Peyer's patch (tissue), 4 donors: ENCODE results near the gene NACC2. TPM values are rescaled to one million over a fixed set of nuclear protein-coding genes. Genes with fewer than 3 reads are reported as not detected.

Source experiments
- DNase-seq, 3 donors: peaks; one replicate each; pipeline ENCODE4 v3.0.0-alpha.2; 2017 to 2019
- H3K27ac ChIP-seq, 4 donors: fragments of 200-600 bp; sonication (generic); one replicate each; pipeline ENCODE4 v1.5.1; 2016 to 2019
- H3K27me3 ChIP-seq, 2 donors: fragments of 200-600 bp; sonication (generic); one replicate each; pipeline ENCODE4 v1.5.1; 2019
- H3K36me3 ChIP-seq, 3 donors: fragments of 200-600 bp; sonication (generic); one replicate each; pipeline ENCODE4 v1.5.1; 2016 to 2019
- H3K4me1 ChIP-seq, 4 donors: fragments of 200-600 bp; sonication (generic); one replicate each; pipeline ENCODE4 v1.5.1; 2016 to 2019
- H3K4me3 ChIP-seq, 4 donors: fragments of 200-600 bp; sonication (generic); 1 replicate in 3 of 4; 2 replicates in 1 of 4; pipeline ENCODE4 v1.5.1; 2016 to 2019; ENCODE audit warnings: mild to moderate bottlenecking in 1 of 4
- H3K9me3 ChIP-seq, 4 donors: fragments of 200-600 bp; sonication (generic); one replicate each; pipeline ENCODE4 v1.5.1; 2016 to 2019; ENCODE audit warnings: mild to moderate bottlenecking in 1 of 4
- CTCF ChIP-seq, 6 experiments: fragments of 450-650 bp in 4 of 6; fragments of 200-600 bp in 2 of 6; sonication (generic) in 1 of 6; IDR thresholded peaks; one replicate each; pipeline ENCODE4 v1.5.1; 2017 to 2019; ENCODE audit warnings: antibody characterized with exemption in 6 of 6, mild to moderate bottlenecking in 3 of 6, moderate library complexity in 1 of 6
- POLR2A ChIP-seq, 2 donors: fragments of 450-650 bp; IDR thresholded peaks; one replicate each; pipeline ENCODE4 v1.5.1; 2017; ENCODE audit warnings: antibody characterized with exemption in 2 of 2, mild to moderate bottlenecking in 2 of 2, moderate library complexity in 2 of 2
- total RNA-seq, 4 donors: library from RNA; depleted of rRNA; stranded (reverse); fragments of >200 nt; gene quantifications; one replicate each; pipeline ENCODE4 v1.1.0, GENCODE V29; 2016

Gene NACC2
- total RNA-seq, 4 donors from 2014 or later, result 8.3 to 24.3 (median 23.1) TPM

GRCh38 chr9:136122425-136123383, 27.6 kb upstream of the NACC2 start:
- peak; percentile 72 to 88 (median 83) for DNase-seq
- H3K36me3 ChIP-seq, result no peaks in the 10 kb centered on the region
- H3K4me3 ChIP-seq, result peak overlapping the region in 1 of 4 donors; percentile 33
- H3K27ac ChIP-seq, result no peak overlapping the region
- H3K27me3 ChIP-seq, result no peaks in the 10 kb centered on the region
- H3K4me1 ChIP-seq, result peaks cover 0 to 24% (median 11%) of the 10 kb centered on the region in 4 donors
- peak in 1 of 2 donors; percentile 31 for TF ChIP-seq POLR2A (IDR thresholded peaks at IDR 0.05)
- peak; percentile 94 to 99 (median 98) for TF ChIP-seq CTCF (IDR thresholded peaks at IDR 0.05)
- H3K9me3 ChIP-seq, result no peaks in the 10 kb centered on the region

GRCh38 chr9:136121801-136122200, 26.7 kb upstream of the NACC2 start:
- Histone ChIP-seq H3K27me3 (no peaks in the 10 kb centered on the region), H3K4me3 (no peak overlapping the region), H3K27ac (no peak overlapping the region), H3K36me3 (no peaks in the 10 kb centered on the region), H3K9me3 (no peaks in the 10 kb centered on the region), H3K4me1 (peaks cover 0 to 33% (median 17%) of the 10 kb centered on the region in 4 donors)
- TF ChIP-seq CTCF (IDR thresholded peaks at IDR 0.05) (no peak), POLR2A (IDR thresholded peaks at IDR 0.05) (no peak)
- no peak for DNase-seq

- TF ChIP-seq POLR2A (IDR thresholded peaks at IDR 0.05) (no peak), CTCF (IDR thresholded peaks at IDR 0.05) (no peak)
- no peak overlapping the region for H3K27ac ChIP-seq
- no peaks in the 10 kb centered on the region for H3K9me3 ChIP-seq
- peaks cover 0 to 38% (median 17%) of the 10 kb centered on the region in 4 donors for H3K4me1 ChIP-seq
- no peaks in the 10 kb centered on the region for H3K27me3 ChIP-seq
- H3K36me3 ChIP-seq, result peaks cover 0 to 14% (median 0%) of the 10 kb centered on the region in 3 donors
- H3K4me3 ChIP-seq, result no peak overlapping the region
- DNase-seq, result no peak
Observed at GRCh38 chr9:136120438-136120844, 25.4 kb upstream of the NACC2 start.

- TF ChIP-seq CTCF (IDR thresholded peaks at IDR 0.05) (peak in 1 of 6 experiments; percentile 4), POLR2A (IDR thresholded peaks at IDR 0.05) (no peak)
- Histone ChIP-seq H3K9me3 (no peaks in the 10 kb centered on the region), H3K4me1 (peaks cover 0 to 38% (median 17%) of the 10 kb centered on the region in 4 donors), H3K36me3 (peaks cover 0 to 18% (median 0%) of the 10 kb centered on the region in 3 donors), H3K27me3 (no peaks in the 10 kb centered on the region), H3K27ac (peak overlapping the region; percentile 96 to 100 (median 97)), H3K4me3 (peak overlapping the region; percentile 81 to 100 (median 98))
- no peak for DNase-seq
Observed at GRCh38 chr9:136119883-136120393, 24.8 kb upstream of the NACC2 start.

- H3K4me1 ChIP-seq, result peaks cover 0 to 38% (median 17%) of the 10 kb centered on the region in 4 donors
- DNase-seq, result peak in 2 of 3 donors; percentile 71 to 81
Observed at GRCh38 chr9:136119061-136119882, 24.2 kb upstream of the NACC2 start.

More at GRCh38 chr9:136119061-136119882, 24.2 kb upstream of the NACC2 start:
- Histone ChIP-seq H3K27me3 (no peaks in the 10 kb centered on the region), H3K9me3 (no peaks in the 10 kb centered on the region), H3K36me3 (peaks cover 0 to 18% (median 0%) of the 10 kb centered on the region in 3 donors), H3K27ac (peak overlapping the region; percentile 96 to 100 (median 97)), H3K4me3 (peak overlapping the region; percentile 81 to 100 (median 98))
- TF ChIP-seq CTCF (IDR thresholded peaks at IDR 0.05) (peak in 1 of 6 experiments; percentile 12), POLR2A (IDR thresholded peaks at IDR 0.05) (peak in 1 of 2 donors; percentile 16)
